Bronchial epithelial cell (primary cell): ENCODE data around the gene E2F8. TPM values are rescaled to one million over a fixed set of nuclear protein-coding genes. Genes with fewer than 3 reads are reported as not detected.

Experiments
- DNase-seq: peaks from one replicate; pipeline ENCODE4 v3.0.0-alpha.2; 2010; ENCODE audit warnings: low read depth
- FAIRE-seq: peaks from 2 replicates; lab custom pipeline; 2011; peaks lifted over from hg19 to GRCh38; lab: Jason Lieb, UNC
- H3K27me3 ChIP-seq: 2 replicates; pipeline ENCODE4 v1.5.1; 2011; ENCODE audit warnings: low read length; ENCODE audit not compliant: control insufficient read depth, insufficient read depth
- H3K36me3 ChIP-seq: 2 replicates; pipeline ENCODE4 v1.5.1; 2011; ENCODE audit warnings: low read length; ENCODE audit not compliant: control insufficient read depth, insufficient read depth
- H3K4me3 ChIP-seq: 2 replicates; pipeline ENCODE4 v1.5.1; 2011; ENCODE audit warnings: mild to moderate bottlenecking, low read depth, low read length, control low read depth
- CTCF ChIP-seq: IDR thresholded peaks from 2 replicates; pipeline ENCODE4 v1.5.1; 2011; ENCODE audit warnings: mild to moderate bottlenecking, moderate library complexity, low read length, control low read depth, inconsistent platforms; ENCODE audit not compliant: insufficient read depth, severe bottlenecking
- total RNA-seq: library from RNA; depleted of rRNA; stranded (reverse); fragments of >200 nt; gene quantifications from 2 replicates; pipeline ENCODE4 v1.2.1, GENCODE V29; 2014

E2F8 gene
- total RNA-seq, 1 donor from 2014 or later: 0.26 TPM

DNA sequence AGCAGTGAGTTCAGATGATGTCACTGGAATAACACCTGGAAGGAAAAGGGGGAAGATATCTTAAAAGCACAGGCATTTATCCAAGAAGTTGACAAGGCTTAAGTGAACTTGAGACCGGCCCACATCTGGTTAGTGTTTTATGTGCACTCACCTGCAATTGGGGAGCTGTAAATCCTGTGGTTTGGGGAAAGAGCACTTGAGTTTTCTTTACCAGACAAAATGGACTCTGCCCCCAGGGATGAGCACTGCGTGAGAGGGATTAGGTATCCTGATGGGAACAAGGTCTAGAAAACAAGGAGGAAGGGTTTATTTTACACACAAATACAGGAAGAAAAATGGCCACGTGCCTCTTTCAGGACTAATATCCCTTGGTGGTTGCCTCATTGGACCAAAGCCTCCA lies 15.2 kb downstream of the E2F8 start:
- Histone ChIP-seq H3K4me3 (no peak overlapping the region), H3K27me3 (no peaks in the 10 kb centered on the region), H3K36me3 (peaks cover 2% of the 10 kb centered on the region)
- FAIRE-seq (no peak), DNase-seq (no peak)
- TF ChIP-seq CTCF: no peak

DNA sequence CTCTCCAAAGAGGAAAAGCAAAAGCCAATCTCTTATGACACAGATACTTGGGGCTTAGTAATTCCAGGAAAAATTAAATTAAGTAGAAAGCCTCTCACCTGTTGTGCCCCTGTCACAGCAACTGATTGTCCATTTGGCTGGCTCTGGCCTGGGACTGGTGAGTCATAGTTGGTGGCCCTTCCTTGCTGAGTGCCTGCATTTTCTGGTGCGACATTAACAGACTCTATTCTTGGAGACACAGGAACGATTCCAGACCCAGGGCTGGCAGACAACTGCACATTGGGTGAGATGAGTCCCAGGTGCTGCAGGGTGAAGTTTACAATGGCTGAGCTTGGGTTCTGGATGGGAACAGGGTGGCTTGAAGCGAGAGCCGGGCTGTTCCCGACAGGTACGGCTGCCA lies 15.6 kb downstream of the E2F8 start:
- Histone ChIP-seq H3K4me3 (no peak overlapping the region), H3K27me3 (no peaks in the 10 kb centered on the region), H3K36me3 (peaks cover 2% of the 10 kb centered on the region)
- FAIRE-seq (no peak), DNase-seq (no peak)
- TF ChIP-seq CTCF: no peak

DNA sequence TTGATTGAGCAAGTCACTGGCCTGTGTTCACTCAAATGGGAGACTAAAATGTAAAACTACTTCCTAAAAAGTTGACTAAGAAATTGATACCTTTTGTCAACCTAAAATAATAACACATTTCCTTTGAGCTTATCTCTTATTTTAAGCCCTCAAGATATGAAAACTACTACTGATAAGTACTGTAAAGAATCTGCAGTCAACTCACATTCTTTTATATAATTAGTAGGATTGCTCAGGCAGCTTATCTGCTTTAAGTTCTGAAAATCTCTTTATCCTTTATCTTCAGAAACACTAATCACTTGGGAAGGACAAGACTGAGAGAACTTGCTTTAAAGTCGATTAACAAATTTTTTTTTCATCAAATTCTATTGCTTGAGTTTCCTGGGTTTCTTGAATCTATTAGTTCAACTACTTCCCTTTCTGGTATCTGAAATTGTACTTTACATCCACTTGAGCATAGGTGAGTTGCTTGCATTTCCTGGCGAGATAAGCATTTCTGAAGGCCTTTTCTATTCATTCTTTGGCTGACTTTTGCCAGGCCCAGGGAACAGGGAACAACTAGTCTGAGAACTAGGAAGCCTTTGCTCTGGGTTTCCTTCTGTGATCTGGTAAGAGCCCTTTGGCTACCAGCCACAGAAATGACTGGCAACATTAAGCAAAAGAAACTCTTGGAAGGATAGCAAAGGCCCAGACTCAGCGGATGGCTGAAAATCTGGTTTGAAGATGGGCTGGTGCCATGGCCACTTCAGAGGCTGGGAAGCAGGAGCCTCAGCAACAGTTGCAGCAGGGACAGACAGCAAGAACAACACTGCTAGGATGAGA lies 19.6 kb downstream of the E2F8 start:
- FAIRE-seq: no peak
- no peaks in the 10 kb centered on the region for H3K27me3 ChIP-seq
- TF ChIP-seq CTCF: no peak
- peak; percentile 18 for DNase-seq
- no peak overlapping the region for H3K4me3 ChIP-seq
- H3K36me3 ChIP-seq: no peaks in the 10 kb centered on the region

DNA sequence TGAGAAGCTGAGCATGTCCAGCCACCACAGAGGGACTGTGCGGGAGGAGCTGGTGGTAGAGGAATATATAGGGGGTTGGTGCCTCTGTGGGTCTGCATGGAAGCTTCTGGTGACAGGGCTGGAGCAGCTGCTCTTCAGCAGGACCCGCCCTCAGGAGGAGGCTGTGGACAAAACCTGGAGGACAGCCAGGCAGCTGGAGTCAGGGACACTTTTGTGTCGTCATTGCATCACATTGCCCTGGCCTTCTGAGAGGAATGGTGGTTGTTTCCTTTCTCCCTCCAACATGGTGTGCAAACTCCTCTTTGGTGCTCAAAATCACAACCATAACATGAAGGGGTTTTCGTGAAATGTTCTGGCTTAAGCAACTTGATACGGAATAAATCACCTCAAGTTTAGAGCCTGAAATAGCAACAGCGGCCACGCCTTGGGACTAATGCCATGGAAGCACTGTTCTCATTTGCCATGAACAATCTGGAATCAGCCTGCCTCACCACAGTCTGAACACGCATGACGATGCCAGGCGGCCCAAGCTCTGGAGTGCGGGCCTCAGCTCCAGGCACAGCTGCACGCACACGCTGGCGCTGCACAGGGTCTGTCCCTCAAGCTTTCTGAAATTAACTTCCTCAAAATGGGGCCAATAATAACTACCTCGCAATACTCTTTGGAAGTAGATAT lies 21.8 kb downstream of the E2F8 start:
- Histone ChIP-seq H3K4me3 (no peak overlapping the region), H3K27me3 (no peaks in the 10 kb centered on the region), H3K36me3 (no peaks in the 10 kb centered on the region)
- DNase-seq (peak; percentile 69), FAIRE-seq (no peak)
- no peak for TF ChIP-seq CTCF

GRCh38 chr11:19218216-19218615 lies 22.5 kb downstream of the E2F8 start:
- DNase-seq (peak; percentile 66), FAIRE-seq (peak; percentile 43)
- Histone ChIP-seq H3K36me3 (no peaks in the 10 kb centered on the region), H3K4me3 (no peak overlapping the region), H3K27me3 (no peaks in the 10 kb centered on the region)
- no peak for TF ChIP-seq CTCF
